Right lobe of liver (tissue), 6 donors: ENCODE results near the gene ZNF425. TPM values are rescaled to one million over a fixed set of nuclear protein-coding genes. Genes with fewer than 3 reads are reported as not detected.

ENCODE experiments used
- ATAC-seq, 4 donors: fragments of 200-7000 bp; cut with Tn5 transposase; one replicate each; pipeline ENCODE4 v1.9.1; 2020; ENCODE audit warnings: mild to moderate bottlenecking in 4 of 4, moderate library complexity in 4 of 4
- DNase-seq, 3 donors: peaks; one replicate each; pipeline ENCODE4 v3.0.0-alpha.2; 2020
- H3K27ac ChIP-seq, 3 donors: fragments of 200-600 bp; one replicate each; pipeline ENCODE4 v1.8.0; 2022
- H3K27me3 ChIP-seq, 2 donors: fragments of 200-600 bp; one replicate each; pipeline ENCODE4 v1.8.0; 2022
- H3K36me3 ChIP-seq, 4 donors: fragments of 200-600 bp; sonication (generic) in 1 of 4; one replicate each; pipeline versions ENCODE4 v1.5.1 to v1.8.0; 2017 to 2022; ENCODE audit warnings: control low read depth in 1 of 4
- H3K4me1 ChIP-seq, 4 donors: fragments of 200-600 bp; sonication (generic) in 1 of 4; one replicate each; pipeline versions ENCODE4 v1.5.1 to v1.8.0; 2017 to 2022; ENCODE audit warnings: control low read depth in 1 of 4
- H3K4me3 ChIP-seq, 3 donors: fragments of 200-600 bp; one replicate each; pipeline ENCODE4 v1.8.0; 2022
- H3K9me3 ChIP-seq, 4 donors: fragments of 200-600 bp; sonication (generic) in 1 of 4; one replicate each; pipeline versions ENCODE4 v1.5.1 to v1.8.0; 2017 to 2022; ENCODE audit warnings: control low read depth in 1 of 4
- CTCF ChIP-seq, 4 donors: fragments of 200-600 bp in 3 of 4; fragments of 450-650 bp in 1 of 4; IDR thresholded peaks; one replicate each; pipeline versions ENCODE4 v1.5.1 to v1.8.0; 2016 to 2022; ENCODE audit warnings: antibody characterized with exemption in 4 of 4, mild to moderate bottlenecking in 2 of 4
- POLR2A ChIP-seq: fragments of 450-650 bp; IDR thresholded peaks from one replicate; pipeline ENCODE4 v1.6.1; 2017; ENCODE audit warnings: antibody characterized with exemption, mild to moderate bottlenecking
- WGBS: methylation state at CpG from one replicate; pipeline ENCODE4 v1.1.6; 2018; ENCODE audit warnings: low coverage, low lambda C conversion rate; ENCODE audit not compliant: insufficient coverage; ENCODE audit errors: missing lambda C conversion rate; 5-methylcytosine and 5-hydroxymethylcytosine counted together
- intact Hi-C, 2 donors: fragments of 100-400 bp; cut with DNase I; formaldehyde crosslinking; loops; one replicate each; pipeline versions ENCODE4 v1.11.2 to v1.14.1; 2022
- total RNA-seq, 6 experiments: library from RNA; depleted of rRNA in 2 of 6; stranded (reverse); fragments of >200 nt in 2 of 6; fragmentation: NEBNext Ultra II Directional in 3 of 6; extraction: Animal tissue kit (Norgen Biotek cat#: 25700) in 3 of 6; gene quantifications; one replicate each; pipeline versions ENCODE4 v1.1.0 to v1.2.4, GENCODE V29; 2016 to 2023
- donor health status: DM: no; HTN: yes; CAD: no.
- donor health status: DM: no; HTN: no; CAD: no.
- donor health status: DM: no; HTN: no; CAD: no.
- donor health status: DM: no; HTN: yes; CAD: no.
- donor health status: DM: no; HTN: yes; CAD: no.

The ZNF425 gene
- total RNA-seq, 6 experiments from 2014 or later, result 0.06 to 1.4 (median 0.44) TPM

GRCh38 chr7:149084407-149084806, 41.7 kb downstream of the ZNF425 start:
- Histone ChIP-seq H3K36me3 (no peaks in the 10 kb centered on the region), H3K9me3 (no peaks in the 10 kb centered on the region), H3K27me3 (no peaks in the 10 kb centered on the region), H3K4me1 (no peaks in the 10 kb centered on the region), H3K27ac (no peak overlapping the region), H3K4me3 (no peak overlapping the region)
- no peak for TF ChIP-seq POLR2A
- TF ChIP-seq CTCF (IDR thresholded peaks at IDR 0.05), result no peak
- DNase-seq (no peak), ATAC-seq (no peak)
- intact Hi-C loops, result no loop called here
- WGBS, result 91% methylated on average over 2 of the region's 2 CpGs

GRCh38 chr7:149081914-149082313, 44.2 kb downstream of the ZNF425 start:
- no peaks in the 10 kb centered on the region for H3K4me1 ChIP-seq
- WGBS, result 97% methylated on average over 4 of the region's 6 CpGs
- H3K27me3 ChIP-seq, result no peaks in the 10 kb centered on the region
- H3K4me3 ChIP-seq, result no peak overlapping the region
- intact Hi-C loops, result no loop called here
- no peaks in the 10 kb centered on the region for H3K9me3 ChIP-seq
- no peak for DNase-seq
- ATAC-seq, result no peak
- TF ChIP-seq CTCF (IDR thresholded peaks at IDR 0.05), result no peak
- no peak for TF ChIP-seq POLR2A
- no peak overlapping the region for H3K27ac ChIP-seq
- H3K36me3 ChIP-seq, result no peaks in the 10 kb centered on the region

GRCh38 chr7:149077594-149077993, 48.5 kb downstream of the ZNF425 start:
- no peak overlapping the region for H3K27ac ChIP-seq

GRCh38 chr7:149075286-149075685, 50.8 kb downstream of the ZNF425 start:
- no peaks in the 10 kb centered on the region for H3K4me1 ChIP-seq
- TF ChIP-seq CTCF (IDR thresholded peaks at IDR 0.05) (no peak), POLR2A (no peak)
- WGBS, result 100% methylated on average over 2 of the region's 2 CpGs
- no peak overlapping the region for H3K27ac ChIP-seq
- H3K36me3 ChIP-seq, result peaks cover 0 to 29% (median 6%) of the 10 kb centered on the region in 4 donors
- ATAC-seq (no peak), DNase-seq (no peak)
- no peaks in the 10 kb centered on the region for H3K9me3 ChIP-seq
- H3K27me3 ChIP-seq, result no peaks in the 10 kb centered on the region
- intact Hi-C loops, result no loop called here
- H3K4me3 ChIP-seq, result no peak overlapping the region

More at GRCh38 chr7:149077594-149077993, 48.5 kb downstream of the ZNF425 start:
- H3K4me3 ChIP-seq, result no peak overlapping the region
- TF ChIP-seq CTCF (IDR thresholded peaks at IDR 0.05) (no peak), POLR2A (no peak)
- no peak for ATAC-seq
- no peak for DNase-seq
- 97% methylated on average over 5 of the region's 9 CpGs for WGBS
- no peaks in the 10 kb centered on the region for H3K4me1 ChIP-seq
- intact Hi-C loops, result no loop called here
- peaks cover 0 to 6% (median 0%) of the 10 kb centered on the region in 4 donors for H3K36me3 ChIP-seq
- no peaks in the 10 kb centered on the region for H3K9me3 ChIP-seq
- H3K27me3 ChIP-seq, result no peaks in the 10 kb centered on the region
